HG02840 (cell line): Measurements from ENCODE around the gene ISY1.
"Not testable (repeated sequence)": the region's sequence is repeated elsewhere in the genome, so short reads cannot be mapped to it uniquely, and the experiment has no call there.

Experiments used
- ATAC-seq: cut with Tn5 transposase; IDR thresholded peaks from one replicate; pipeline ENCODE4 v1.9.1; 2021; ENCODE audit warnings: mild to moderate bottlenecking, moderate library complexity, moderate number of reproducible peaks; ENCODE audit not compliant: unreplicated experiment, low FRiP score

Gene ISY1

GRCh38 chr3:129095285-129095684 is 65.6 kb downstream of the ISY1 start:
- no peak for ATAC-seq

GRCh38 chr3:129088312-129088711 is 72.6 kb downstream of the ISY1 start:
- not testable (repeated sequence) for ATAC-seq

GRCh38 chr3:129087904-129088303 is 73.0 kb downstream of the ISY1 start:
- ATAC-seq: not testable (repeated sequence)

GRCh38 chr3:129087138-129087702 is 73.6 kb downstream of the ISY1 start:
- no peak for ATAC-seq

- ATAC-seq: no peak
Observed at GRCh38 chr3:129085818-129086217, 75.0 kb downstream of the ISY1 start.

GRCh38 chr3:129085165-129085715 is 75.6 kb downstream of the ISY1 start:
- no peak for ATAC-seq

- ATAC-seq: no peak
Observed at GRCh38 chr3:129084501-129084900, 76.4 kb downstream of the ISY1 start.

- no peak for ATAC-seq
Observed at GRCh38 chr3:129082026-129082425, 78.8 kb downstream of the ISY1 start.

- no peak for ATAC-seq
Observed at GRCh38 chr3:129081503-129081902, 79.4 kb downstream of the ISY1 start.

GRCh38 chr3:129078510-129078909 is 82.4 kb downstream of the ISY1 start:
- ATAC-seq: no peak
